Activated CD4-positive, alpha-beta T cell treated with anti-CD3 and anti-CD28 coated beads for 1 hour (primary cell): ENCODE results near the gene TEKT5.
"Not testable (repeated sequence)": the region's sequence is repeated elsewhere in the genome, so short reads cannot be mapped to it uniquely, and the experiment has no call there.

Experiments used
- DNase-seq: peaks from one replicate; pipeline ENCODE4 v3.0.0-alpha.2; 2020

The TEKT5 gene

DNA sequence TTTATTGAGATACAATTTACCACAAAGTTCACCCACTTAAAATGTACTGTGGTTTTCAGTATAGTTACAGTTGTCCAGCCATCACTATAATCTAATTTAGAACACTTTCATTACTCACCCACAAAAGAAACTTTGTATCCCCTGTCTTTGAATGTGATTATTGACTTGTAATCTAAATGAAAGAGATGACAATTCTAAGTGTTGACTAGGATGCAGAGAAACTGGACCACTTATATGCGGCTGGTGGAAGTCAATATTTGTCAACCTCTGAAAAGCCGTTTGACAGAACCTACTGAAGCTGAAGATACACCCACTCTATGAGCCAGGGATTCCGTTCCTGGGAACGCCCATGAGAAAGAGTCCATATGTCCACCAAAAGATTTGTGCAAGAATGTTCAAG is 36.8 kb downstream of the TEKT5 start:
- no peak for DNase-seq

DNA sequence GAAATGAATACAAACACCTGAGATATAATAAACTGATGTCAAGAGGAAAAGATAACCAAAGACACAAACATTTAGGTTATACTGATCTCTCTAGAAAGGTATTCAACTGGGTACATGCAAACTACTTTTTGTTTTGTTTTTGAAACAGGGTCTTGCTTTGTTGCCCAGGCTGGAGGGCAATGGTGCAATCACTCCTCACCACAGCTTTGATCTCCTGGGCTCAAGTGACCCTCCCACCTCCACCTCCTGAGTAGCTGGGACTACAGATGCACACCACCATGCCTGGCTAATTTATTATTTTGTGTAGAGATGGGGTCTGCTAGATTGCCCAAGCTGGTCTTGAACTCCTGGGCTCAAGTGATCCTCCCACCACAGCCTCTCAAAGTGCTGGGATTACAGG is 38.1 kb downstream of the TEKT5 start:
- DNase-seq: no peak

DNA sequence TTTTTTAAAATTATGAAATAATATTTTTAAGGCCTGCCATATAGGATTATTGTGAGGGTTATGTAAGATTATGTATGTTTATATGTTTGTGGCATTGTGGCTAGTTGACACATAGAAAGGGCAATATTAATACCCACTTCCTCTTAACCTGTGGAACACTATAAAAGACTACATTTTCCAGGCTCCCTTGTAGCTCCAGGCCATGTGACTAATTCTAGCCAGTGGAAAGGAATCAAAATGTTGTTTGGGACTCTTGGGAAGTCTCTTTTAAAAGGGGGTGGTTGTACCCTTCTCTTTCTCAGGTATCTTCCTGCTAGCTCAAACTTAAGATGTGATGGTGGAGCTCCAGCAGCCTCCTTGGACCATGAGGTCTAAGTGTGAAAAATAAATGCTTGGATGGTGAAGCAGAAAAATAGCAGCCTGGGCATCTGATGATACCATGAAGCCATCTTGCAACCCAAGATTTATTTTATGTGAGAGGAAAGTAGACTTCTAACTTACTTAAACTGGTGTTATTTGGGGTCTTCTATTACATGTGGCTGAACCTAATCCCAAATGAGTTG is 39.2 kb downstream of the TEKT5 start:
- DNase-seq: no peak

DNA sequence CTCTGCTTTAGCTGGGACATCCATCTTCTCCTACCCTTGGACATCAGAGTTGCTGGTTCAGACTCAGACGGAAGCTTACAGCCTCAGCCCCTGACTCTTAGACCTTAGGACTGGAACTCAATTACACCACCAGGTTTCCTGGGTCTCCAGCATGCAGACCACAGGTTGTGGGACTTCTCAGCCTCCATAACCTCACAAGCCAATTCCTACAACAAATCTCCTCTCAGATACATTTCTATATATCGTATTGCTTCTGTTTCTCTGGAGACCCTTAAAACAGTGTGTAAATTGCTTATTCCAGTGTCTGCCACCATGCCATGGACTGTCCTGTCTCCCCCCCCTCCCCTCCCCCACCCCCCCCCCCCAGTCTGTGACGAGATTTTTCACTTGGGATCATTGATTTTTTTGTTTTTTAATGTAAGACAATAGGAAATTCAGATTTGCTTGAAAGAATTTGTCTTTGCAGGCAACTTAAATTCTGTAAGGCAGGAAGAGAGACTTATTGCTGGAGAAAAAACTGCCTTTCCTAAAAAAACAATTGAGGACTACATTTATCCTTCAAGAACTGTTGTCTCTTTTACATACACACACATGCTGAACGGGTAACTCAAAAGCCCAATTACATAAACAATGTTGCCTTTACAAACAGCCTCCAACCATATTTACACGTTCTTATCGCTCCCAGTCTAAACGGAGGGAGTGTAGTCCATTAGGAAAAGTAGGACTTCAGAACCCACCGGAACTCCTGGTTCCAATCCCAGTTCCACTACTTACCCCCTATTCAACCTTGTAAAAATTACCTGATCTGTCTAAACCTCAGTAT is 39.9 kb downstream of the TEKT5 start:
- DNase-seq: no peak

DNA sequence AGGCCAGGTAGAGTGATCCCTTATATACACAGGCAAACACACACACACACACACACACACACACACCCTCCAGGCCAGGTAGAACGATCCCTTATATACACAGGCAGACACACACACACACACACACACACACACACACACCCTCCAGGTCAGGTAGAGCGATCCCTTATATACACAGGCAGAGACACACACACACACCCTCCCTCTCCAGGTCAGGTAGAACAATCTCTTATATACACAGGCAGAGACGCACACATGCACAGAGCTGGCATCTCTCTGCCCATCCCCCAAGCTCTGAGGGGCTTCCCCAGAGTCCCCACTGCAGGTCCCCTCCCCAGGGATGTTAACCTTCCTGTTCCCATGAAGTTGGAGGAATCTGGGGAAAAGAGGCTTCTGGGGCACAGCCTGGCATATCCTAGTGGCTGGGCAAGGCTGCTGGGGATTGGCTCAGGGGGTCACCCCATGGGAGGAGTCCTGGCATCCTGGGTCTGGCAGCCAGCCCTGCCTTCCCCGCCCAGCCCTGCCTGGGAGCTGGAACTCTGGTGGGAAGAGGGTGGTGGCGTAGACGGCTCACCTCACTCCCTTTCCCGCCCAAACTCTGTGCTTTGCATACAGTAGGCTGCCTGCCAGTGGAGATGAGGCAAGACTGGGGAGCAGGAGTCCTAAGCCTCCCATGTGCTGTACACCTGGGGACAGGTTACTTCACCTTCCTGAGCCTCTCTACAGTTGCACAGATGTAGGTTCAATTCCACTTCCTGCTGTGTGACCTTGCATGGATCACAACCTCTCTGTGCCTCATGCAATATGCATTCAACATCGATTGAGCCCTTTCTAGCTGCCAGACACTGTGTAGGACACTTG is 41.8 kb downstream of the TEKT5 start:
- DNase-seq: no peak

DNA sequence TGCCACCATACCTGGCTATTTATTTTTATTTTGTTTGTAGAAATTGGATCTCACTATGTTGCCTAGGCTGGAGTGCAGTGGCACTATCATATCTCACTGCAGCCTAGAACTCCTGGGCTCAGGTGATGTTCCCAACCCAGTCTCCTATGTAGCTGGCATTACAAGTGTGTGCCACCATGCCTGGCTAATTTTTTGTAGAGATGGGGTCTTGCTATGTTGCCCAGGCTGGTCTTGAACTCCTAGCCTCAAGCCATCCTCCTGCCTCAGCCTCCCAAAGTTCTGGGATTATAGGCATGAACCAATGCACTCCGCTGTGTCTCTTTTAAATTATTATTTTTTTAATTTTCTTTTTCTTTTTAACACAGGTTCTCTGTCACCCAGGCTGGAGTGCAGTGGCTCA is 45.6 kb downstream of the TEKT5 start:
- not testable (repeated sequence) for DNase-seq

DNA sequence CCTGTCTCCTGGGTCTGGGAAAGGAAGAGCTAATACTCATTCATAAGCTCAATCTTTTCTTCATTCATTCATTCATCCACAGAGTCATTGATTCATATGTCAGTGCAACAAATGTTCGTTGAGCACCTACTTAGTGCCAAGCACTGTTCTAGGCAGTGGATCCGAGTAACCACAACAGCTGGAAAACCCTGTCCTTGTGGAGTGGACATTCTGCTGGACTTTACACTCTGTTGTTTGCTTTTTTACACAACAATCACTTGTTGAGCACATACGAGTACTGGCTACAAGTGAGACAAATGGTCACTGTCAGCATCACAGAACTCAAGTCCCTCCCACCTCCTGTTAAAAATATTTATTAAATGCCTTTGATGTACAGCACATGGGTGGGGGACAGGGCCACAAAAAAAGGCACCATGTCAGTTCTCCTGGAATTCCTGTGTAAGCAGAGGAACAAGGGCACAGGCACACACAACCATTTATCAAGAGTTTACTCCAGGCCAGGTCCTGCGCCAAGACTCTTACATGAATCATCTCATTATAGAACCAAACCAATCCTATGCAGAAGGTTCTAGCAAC is 46.9 kb downstream of the TEKT5 start:
- no peak for DNase-seq

DNA sequence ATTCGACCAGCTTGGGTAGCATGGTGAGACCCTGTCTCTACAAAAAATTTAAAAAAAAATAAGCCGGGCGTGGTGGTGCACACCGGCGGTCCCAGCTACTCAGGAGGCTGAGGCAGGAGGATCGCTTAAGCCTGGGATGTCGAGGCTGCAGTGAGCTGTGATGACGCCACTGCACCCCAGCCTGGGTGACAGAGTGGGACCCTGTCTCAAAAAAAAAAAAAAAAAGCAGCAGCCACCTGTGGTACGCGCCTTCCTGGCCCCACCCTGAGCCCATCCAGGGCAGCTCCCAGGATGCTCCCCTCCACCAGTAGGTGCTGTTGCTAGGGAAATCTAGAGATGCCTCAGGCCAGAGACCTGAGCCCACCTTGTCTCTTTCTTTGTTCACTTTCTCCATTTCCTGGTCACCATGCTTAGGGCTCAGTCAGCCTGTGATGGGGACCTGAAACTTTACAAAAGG is 47.4 kb downstream of the TEKT5 start:
- DNase-seq: no peak

DNA sequence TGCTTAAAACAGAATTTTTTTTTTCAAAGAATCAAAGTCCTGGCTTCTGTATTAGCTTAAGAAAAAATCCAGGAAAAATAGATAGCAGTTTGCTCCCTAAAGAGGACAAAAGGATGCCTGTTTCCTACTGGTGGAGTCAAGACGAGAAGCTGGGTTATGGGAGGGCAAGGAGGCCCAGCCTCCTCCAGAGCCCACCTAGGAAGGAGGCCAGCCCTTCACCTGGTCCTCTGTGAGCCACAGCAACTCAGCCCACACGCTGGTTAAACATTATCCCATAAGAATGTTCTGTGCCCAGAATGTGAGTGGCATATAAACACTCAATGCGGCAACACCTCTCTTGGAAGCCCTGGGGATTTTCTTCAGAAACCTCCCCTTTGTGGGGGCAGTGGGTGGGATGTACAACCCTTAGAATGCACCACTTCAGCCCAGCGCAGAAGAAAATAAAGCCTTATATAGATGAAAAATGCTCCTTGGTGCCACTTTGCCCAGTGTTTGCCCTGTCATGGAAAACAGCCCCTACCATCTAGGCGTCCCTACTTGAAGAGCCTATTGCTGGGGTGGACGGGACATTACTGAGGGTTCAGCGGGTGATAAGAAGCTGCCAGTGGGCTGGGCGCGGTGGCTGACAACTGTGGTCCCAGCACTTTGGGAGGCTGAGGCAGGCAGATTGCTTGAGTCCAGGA is 48.0 kb downstream of the TEKT5 start:
- no peak for DNase-seq

DNA sequence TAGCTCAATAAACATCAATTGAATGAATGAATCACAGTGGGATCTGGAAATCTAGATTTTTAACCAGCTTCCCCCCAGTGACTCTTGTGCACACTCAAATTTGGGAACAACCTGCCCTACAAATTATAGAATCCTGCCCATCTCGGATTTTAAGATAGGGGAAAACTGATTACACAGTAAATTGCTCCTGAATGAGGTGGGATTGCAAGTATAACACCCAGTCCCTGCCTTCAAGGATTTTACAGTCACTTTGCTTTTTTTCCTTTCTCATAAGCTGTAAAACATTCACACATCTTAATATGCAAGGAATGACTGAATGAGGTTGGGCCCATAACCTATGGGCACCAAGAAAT is 48.5 kb downstream of the TEKT5 start:
- no peak for DNase-seq

DNA sequence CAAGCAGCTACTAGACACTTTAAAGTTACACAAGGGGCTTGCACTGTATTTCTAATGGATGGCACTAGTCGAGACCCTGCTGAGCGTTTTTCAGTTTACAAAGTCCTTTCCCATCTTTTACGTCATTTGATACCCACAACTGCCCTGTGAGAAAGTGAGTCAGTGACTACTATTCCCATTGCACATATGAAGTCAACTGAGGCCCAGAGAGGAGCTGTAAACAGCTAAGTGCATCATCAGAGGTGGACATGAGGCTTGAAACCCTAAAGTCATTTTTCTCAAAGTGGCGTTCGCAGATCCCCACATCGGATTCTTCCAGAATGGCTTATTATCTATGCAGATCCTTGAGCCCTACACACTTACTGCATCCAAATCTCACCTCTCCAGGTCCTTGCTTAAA is 50.6 kb downstream of the TEKT5 start:
- no peak for DNase-seq

DNA sequence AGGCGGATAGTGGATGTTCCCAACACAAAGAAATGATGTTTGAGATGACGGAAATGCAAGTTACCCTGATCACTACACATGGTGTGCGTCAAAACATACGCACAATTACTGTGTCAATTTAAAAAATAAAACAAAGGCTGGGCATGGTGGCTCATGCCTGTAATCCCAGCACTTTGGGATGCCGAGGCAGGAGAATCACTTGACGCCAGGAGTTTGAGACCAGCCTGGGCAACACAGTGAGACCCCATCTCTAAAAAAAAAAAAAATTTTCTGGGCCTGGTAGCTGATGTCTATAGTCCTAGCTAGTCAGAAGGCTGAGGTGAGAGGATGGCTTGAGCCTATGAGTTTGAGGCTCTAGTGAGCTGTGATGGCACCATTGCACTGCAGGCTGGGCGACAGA is 51.8 kb downstream of the TEKT5 start:
- no peak for DNase-seq

DNA sequence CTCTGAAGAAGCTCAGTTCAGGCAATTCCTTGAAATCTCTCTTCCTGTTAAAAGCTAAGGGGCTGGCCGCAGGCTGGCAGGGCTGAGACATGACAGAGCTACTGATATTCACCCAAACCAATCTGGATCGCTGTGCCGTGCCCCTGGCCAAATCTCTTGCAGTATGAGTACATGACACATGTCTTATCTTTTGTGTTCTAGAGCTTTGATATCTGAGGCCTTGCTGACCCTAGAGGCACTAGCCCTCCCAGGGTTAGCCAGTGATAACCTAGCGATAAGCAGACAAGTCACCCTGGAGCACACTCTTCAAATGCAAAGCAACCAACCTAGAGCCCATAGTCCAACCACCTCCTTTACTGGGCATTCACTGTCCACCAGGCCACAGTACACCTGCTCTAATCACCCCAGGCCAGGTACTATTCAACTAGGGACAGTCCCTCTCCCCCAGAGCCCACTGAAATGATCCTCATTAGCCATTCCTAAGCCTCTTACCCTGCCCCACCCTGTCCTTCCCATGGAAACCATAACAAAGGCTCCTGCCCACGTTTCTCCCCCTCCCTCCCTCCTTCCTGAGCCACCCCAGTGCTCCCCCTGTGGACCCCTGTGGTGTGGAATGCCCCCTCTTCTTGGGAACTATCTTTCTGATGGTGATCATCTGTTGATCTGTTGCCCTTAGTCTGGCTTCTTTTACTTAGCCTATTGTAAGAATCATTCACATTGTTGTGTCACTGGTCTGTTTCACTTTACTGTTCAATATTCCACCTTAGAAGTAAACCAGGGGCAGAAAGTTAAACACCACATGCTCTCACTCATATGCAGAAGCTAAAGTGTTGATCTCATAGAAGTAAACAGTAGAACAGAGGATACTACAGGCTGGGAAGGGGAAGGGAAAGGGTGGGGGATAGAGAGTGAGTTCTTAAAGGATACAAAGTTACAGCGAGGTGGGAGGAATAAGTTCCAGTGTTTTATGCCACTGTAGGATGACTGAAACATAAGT is 52.5 kb downstream of the TEKT5 start:
- no peak for DNase-seq

DNA sequence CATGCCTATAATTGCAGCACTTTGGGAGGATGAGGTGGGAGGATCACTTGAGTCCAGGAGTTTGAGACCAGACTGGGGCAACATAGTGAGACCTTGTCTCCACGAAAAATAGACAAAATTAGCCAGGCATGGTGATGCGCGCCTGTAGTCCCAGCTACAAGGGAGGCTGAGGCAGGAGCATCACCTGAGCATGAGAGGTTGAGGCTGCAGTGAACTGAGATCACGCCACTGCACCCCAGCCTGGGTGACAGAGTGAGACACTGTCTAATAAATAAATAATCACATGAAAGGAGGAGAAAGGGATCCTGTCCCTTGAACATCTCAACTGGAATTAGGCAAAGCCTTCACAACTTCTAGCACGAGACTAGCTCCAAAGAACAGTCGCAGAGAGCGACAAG is 53.2 kb downstream of the TEKT5 start:
- no peak for DNase-seq

DNA sequence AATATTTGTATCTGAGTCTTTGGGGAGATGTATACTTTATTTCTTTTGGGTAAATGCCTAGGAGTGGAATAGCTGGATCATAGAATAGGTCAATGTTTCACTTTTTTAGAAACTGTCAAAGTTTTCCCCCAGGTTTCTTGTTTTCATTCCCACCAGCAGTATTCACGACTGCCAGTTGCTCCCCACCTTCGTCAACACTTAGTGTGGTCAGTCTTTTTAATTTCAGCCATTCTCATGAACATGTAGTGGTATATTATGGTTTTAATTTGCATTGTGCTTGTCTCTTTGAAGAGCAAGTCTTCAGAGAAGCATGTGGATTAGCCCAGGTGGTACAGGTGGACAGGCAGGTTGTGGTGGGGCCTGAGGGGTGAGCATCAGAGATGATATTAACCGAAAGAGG is 53.8 kb downstream of the TEKT5 start:
- DNase-seq: no peak

DNA sequence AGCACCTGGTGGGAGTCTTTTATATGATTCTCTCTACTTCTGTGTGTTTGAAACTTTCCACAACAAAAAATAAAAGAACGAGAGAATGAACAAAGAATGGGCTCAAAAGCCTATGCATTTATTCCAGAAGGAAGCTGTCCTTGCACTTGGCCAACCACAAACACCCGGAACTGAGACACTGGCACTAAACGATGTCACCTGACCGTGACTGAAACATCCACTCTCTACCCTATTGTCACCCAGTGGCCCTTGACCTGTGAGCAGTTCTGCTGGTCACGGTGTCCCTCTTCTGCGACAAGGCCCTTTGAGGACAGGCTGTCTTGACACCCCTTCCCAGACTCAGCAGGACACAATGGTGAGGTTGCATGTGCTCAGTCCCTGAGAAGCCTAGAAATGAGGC is 56.6 kb downstream of the TEKT5 start:
- DNase-seq: no peak

DNA sequence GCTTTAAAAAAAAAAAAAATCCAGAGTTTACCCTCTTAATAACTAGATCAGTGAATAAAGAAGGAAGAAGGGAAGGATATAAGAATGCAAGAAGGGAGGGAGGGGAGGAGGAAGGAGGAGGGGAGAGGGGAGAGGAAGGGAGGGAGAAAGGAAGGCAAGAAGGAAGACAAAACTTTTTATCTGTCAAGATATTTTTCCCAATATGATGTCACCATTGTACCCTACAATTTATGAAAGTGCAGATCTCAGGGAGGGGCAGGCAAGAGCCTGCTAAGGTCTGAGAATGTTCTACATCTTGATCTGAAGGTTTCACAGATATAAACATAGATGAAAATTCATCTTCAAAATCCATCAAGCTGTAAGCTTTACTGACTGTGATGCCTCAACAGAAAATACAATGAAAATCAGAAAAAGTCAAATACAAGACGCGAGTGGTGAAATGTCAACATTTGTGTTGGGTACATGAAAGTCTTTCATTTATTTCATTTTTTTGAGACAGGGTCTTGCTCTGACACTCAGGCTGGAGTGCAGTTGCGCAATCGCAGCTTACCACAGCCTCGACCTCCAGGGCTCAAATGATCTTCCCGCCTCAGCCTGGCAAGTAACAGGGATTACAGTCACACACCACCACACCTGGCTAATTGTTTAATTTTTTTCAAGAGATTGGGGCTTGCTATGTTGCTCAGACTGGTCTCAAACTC is 57.2 kb downstream of the TEKT5 start:
- no peak for DNase-seq

DNA sequence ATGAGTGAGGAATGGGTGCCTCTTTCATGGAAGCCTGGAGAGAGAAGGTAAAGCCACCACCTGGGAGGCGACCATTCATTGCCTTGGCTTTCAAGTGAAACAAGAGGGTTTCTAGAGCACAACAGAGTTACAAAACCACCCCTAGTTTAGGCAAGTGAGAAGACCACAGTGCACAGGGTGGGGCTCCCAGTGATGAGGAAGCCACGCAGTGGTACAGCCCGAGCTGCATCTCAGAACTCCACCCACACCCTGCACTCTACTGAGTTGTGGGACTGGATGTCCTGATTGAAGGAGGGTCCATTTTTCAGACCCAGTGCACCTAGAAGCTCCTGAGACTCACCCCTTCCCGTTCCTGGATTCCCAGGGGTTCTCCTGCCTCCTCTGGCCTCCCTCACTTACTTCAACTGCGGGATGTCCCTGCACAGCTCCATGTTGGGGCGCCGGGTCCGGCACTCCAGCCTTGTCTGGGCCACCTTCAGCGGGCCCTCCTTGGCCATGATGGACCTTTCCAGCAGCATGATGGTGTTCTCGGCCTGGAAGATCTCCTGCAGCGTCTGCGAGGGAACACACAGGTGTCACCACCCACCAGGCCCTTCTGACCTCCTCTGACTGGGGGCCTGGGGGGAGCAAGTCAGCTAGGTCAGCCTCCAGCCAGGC is 59.2 kb downstream of the TEKT5 start:
- DNase-seq: no peak

DNA sequence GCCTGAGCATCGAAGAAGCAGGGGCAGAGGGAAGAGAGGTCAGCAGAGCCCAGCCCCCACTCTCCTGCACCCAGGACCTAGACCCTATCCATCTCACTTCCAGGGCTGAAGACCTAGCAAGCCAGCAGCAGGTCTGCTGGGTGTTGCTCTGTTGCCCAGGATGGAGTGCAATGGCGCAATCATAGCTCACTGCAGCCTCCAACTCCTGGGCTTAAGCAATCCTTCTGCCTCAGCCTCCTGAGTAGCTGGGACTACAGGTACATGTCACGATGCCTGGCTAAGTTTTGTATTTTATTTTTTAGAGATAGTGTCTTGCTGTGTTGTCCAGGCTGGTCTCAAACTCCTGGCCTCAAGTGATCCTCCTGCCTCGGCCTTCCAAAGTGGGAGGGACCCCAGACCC is 61.3 kb downstream of the TEKT5 start:
- not testable (repeated sequence) for DNase-seq

DNA sequence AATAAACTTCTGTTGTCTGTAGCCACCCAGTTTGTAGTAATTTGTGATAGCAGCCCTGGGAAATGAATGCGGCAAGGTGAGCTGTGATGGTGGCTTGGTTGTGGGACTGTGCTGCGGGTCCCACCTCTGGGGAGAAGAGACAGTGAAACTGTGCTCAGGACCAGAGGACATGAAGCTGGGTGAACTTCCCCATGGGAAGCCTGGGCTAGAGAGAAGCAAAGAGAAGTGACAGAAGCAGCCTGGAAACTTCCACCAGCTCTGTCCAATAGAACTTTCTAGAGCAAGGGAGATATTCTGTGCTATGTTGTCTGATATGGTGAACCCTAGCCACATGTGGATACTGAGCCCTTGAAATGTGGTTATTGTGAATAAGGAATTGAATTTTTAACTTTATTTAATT is 62.8 kb downstream of the TEKT5 start:
- DNase-seq: no peak

DNA sequence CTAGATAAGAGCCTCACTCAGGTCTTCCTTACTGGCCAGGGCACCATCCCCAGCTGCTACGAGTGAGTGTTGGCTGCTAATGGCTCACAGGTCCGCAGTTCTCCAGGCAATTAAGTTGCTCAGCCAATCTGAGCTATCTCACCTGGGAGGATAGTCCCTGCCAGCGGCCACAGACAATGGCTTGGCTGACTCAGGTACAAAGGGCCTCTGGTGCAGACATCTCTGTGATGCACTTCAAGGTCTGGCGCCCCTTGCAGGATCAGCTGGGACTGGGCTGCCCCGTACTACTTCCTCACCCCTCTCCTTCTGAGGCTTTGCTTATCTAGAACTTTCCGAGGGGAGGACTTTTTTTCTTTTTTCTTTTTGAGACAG is 65.2 kb downstream of the TEKT5 start:
- no peak for DNase-seq
